Lung (tissue), 12 donors: Measurements from ENCODE around the gene TEAD4. TPM values are rescaled to one million over a fixed set of nuclear protein-coding genes. Genes with fewer than 3 reads are reported as not detected.

Experiments used
- ATAC-seq: fragments of 200-7000 bp; cut with Tn5 transposase; one replicate; pipeline ENCODE4 v1.9.1; 2020; ENCODE audit warnings: moderate number of reproducible peaks; ENCODE audit not compliant: insufficient read depth, low FRiP score
- DNase-seq, 3 donors: peaks; one replicate each; pipeline ENCODE4 v3.0.0-alpha.2; 2013 to 2017
- H3K27ac ChIP-seq, 2 donors: one replicate each; pipeline ENCODE4 v1.5.1; 2013; ENCODE audit warnings: mild to moderate bottlenecking in 2 of 2, moderate library complexity in 2 of 2, control low read depth in 1 of 2, inconsistent platforms in 1 of 2, low read depth in 1 of 2, low read length in 1 of 2
- H3K27me3 ChIP-seq, 3 donors: one replicate each; pipeline ENCODE4 v1.5.1; 2013; ENCODE audit warnings: low read length in 2 of 3; ENCODE audit not compliant: control insufficient read depth in 3 of 3, insufficient read depth in 3 of 3
- H3K36me3 ChIP-seq, 4 donors: one replicate each; pipeline ENCODE4 v1.5.1; 2013; ENCODE audit warnings: low read length in 4 of 4, mild to moderate bottlenecking in 1 of 4, moderate library complexity in 1 of 4; ENCODE audit not compliant: control insufficient read depth in 4 of 4, insufficient read depth in 4 of 4
- H3K4me1 ChIP-seq, 5 donors: one replicate each; pipeline ENCODE4 v1.5.1; 2013; ENCODE audit warnings: low read length in 5 of 5, mild to moderate bottlenecking in 2 of 5, moderate library complexity in 1 of 5; ENCODE audit not compliant: control insufficient read depth in 5 of 5, insufficient read depth in 5 of 5
- H3K4me3 ChIP-seq: one replicate; pipeline ENCODE4 v1.5.1; 2013; ENCODE audit warnings: mild to moderate bottlenecking, control low read depth, moderate library complexity
- H3K9ac ChIP-seq, 2 donors: one replicate each; pipeline ENCODE4 v1.5.1; 2013; ENCODE audit warnings: low read length in 2 of 2, control low read depth in 1 of 2; ENCODE audit not compliant: insufficient read depth in 1 of 2
- H3K9me3 ChIP-seq, 4 donors: one replicate each; pipeline ENCODE4 v1.5.1; 2013; ENCODE audit warnings: low read length in 3 of 4, mild to moderate bottlenecking in 1 of 4, moderate library complexity in 1 of 4; ENCODE audit not compliant: control insufficient read depth in 4 of 4, insufficient read depth in 3 of 4
- WGBS, 2 donors: extraction: QIAGEN DNeasy Blood & Tissue Kit; methylation state at CpG; one replicate each; pipeline ENCODE4 v1.1.7; 2013; 5-methylcytosine and 5-hydroxymethylcytosine counted together
- polyA plus RNA-seq, 2 donors: library from polyadenylated mRNA; stranded (reverse); fragments of 200-250 nt; gene quantifications; one replicate each; pipeline ENCODE4 v1.2.1, GENCODE V29; 2013
- total RNA-seq, 2 donors: library from RNA; depleted of rRNA in 1 of 2; stranded (reverse); fragments of >200 nt in 1 of 2; gene quantifications; one replicate each; pipeline ENCODE4 v1.2.1, GENCODE V29; 2014 to 2021
- TF ChIP-seq, protein P1 (sequence below): IDR thresholded peaks from 2 replicates; pipeline ENCODE4 v1.5.1; 2012; ENCODE audit warnings: mild to moderate bottlenecking; ENCODE audit errors: control extremely low read depth, extremely low read depth
- donor health status: control.
- donor health status: control.
- donor health status: Bipolar disorder and iron deficiency.
- donor health status: healthy.
- donor health status: DM: yes; HTN: yes; CAD: no.

Gene TEAD4
- total and polyA plus RNA-seq, 4 donors, result 7.1 to 36.3 (median 28.8) TPM

DNA sequence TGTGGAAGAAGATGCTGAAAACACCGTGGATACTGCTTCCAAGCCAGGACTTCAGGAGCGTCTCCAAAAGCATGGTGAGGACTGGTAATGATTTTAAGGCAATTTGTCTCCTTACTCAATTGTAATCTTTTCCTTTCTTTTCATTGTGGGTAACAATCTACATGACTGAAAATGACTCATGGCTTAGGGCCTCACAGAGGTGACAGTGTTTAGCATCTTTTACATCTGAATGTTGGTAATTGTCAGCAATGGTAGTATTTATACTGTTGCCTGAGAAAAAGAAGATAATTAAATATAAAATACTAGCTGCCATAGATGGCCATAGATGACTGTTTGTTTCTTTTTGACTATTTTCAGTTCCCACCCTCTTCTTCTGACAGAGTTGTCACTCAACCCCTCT is 36.9 kb upstream of the TEAD4 start:
- Histone ChIP-seq H3K4me1 (no peaks in the 10 kb centered on the region), H3K27ac (no peak overlapping the region), H3K36me3 (peaks cover 13 to 44% (median 26%) of the 10 kb centered on the region in 4 donors), H3K9me3 (no peaks in the 10 kb centered on the region), H3K4me3 (no peak overlapping the region), H3K9ac (no peak overlapping the region), H3K27me3 (no peaks in the 10 kb centered on the region)
- TF ChIP-seq, protein P1, sequence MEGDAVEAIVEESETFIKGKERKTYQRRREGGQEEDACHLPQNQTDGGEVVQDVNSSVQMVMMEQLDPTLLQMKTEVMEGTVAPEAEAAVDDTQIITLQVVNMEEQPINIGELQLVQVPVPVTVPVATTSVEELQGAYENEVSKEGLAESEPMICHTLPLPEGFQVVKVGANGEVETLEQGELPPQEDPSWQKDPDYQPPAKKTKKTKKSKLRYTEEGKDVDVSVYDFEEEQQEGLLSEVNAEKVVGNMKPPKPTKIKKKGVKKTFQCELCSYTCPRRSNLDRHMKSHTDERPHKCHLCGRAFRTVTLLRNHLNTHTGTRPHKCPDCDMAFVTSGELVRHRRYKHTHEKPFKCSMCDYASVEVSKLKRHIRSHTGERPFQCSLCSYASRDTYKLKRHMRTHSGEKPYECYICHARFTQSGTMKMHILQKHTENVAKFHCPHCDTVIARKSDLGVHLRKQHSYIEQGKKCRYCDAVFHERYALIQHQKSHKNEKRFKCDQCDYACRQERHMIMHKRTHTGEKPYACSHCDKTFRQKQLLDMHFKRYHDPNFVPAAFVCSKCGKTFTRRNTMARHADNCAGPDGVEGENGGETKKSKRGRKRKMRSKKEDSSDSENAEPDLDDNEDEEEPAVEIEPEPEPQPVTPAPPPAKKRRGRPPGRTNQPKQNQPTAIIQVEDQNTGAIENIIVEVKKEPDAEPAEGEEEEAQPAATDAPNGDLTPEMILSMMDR, result no peak
- 98% methylated on average over 2 of the region's 2 CpGs for WGBS, 2 donors
- ATAC-seq, result no peak
- DNase-seq, result no peak

DNA sequence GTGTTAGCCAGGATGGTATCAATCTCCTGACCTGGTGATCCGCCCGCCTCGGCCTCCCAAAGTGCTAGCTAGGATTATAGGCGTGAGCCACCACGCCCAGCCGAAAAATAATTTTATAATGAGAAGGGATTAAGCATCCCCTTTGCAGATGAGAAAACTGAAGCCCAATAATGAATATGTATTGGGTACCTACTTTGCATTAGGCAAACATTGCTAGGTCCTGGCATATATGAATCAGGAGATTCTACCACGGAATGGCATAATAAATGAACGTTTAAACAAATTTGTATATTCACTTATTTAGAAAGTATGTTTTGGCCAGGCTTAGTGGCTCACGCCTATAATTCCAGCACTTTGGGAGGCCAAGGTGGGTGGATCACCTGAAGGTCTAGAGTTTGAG is 36.1 kb upstream of the TEAD4 start:
- Histone ChIP-seq H3K27me3 (no peaks in the 10 kb centered on the region), H3K27ac (no peak overlapping the region), H3K9ac (no peak overlapping the region), H3K9me3 (no peaks in the 10 kb centered on the region), H3K4me1 (no peaks in the 10 kb centered on the region), H3K4me3 (no peak overlapping the region), H3K36me3 (peaks cover 13 to 48% (median 26%) of the 10 kb centered on the region in 4 donors)
- TF ChIP-seq, protein P1, result no peak
- WGBS, 2 donors, result 97 to 98% methylated on average over 9 of the region's 9 CpGs
- ATAC-seq, result no peak
- DNase-seq, result no peak

DNA sequence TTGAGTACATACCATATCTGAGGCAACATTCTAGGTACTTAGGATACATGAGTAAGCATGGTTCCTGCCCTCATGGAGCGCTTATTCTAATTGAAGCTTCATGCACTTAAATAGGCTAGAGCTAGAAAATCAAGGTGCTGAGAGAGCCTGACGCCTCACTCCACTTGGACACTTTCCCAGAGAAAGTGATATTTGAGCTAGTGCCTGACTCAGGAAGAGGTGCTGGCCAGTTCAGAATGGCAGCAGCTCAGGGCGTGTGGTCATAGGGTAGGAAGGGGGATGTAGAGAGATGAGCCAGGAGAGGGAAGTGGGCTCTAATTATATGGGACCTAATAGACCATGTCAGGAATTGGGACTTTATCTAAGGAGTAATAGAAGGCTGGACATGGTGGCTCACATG is 35.2 kb upstream of the TEAD4 start:
- TF ChIP-seq, protein P1, result no peak
- Histone ChIP-seq H3K4me3 (no peak overlapping the region), H3K9ac (no peak overlapping the region), H3K27me3 (no peaks in the 10 kb centered on the region), H3K9me3 (no peaks in the 10 kb centered on the region), H3K4me1 (no peaks in the 10 kb centered on the region), H3K36me3 (peaks cover 13 to 48% (median 26%) of the 10 kb centered on the region in 4 donors), H3K27ac (no peak overlapping the region)
- WGBS, 2 donors, result 90 to 94% methylated on average over 3 of the region's 3 CpGs
- ATAC-seq, result no peak
- no peak for DNase-seq

- Histone ChIP-seq H3K4me1 (no peaks in the 10 kb centered on the region), H3K36me3 (peaks cover 13 to 43% (median 24%) of the 10 kb centered on the region in 4 donors), H3K9me3 (no peaks in the 10 kb centered on the region), H3K4me3 (no peak overlapping the region), H3K9ac (no peak overlapping the region), H3K27me3 (no peaks in the 10 kb centered on the region), H3K27ac (no peak overlapping the region)
- no peak for ATAC-seq
- 88 to 89% methylated on average over 6 of the region's 6 CpGs for WGBS, 2 donors
- TF ChIP-seq, protein P1, result no peak
- no peak for DNase-seq
These were observed 33.7 kb upstream of the TEAD4 start for GRCh38 chr12:2925322-2925995.
